GM23338 (cell line): ENCODE results near the gene AP1S3. TPM values are rescaled to one million over a fixed set of nuclear protein-coding genes. Genes with fewer than 3 reads are reported as not detected.

Experiments used
- ATAC-seq: fragments of 200-7000 bp; cut with Tn5 transposase; 3 replicates; pipeline ENCODE4 v1.9.1; 2020
- DNase-seq: peaks from one replicate; pipeline ENCODE4 v3.0.0-alpha.2; 2015; ENCODE audit warnings: low spot score
- H2AFZ ChIP-seq: fragments of 200-600 bp; sonication (generic); 2 replicates; pipeline ENCODE4 v1.8.0; 2016; ENCODE audit warnings: antibody characterized with exemption, mild to moderate bottlenecking, moderate library complexity
- H3F3A ChIP-seq: fragments of 200-600 bp; sonication (generic); replicated peaks from 2 replicates; pipeline ENCODE4 v1.8.0; 2017; ENCODE audit warnings: antibody characterized with exemption, mixed run types, low read depth
- H3K27ac ChIP-seq: fragments of 200-600 bp; sonication (generic); 2 replicates; pipeline ENCODE4 v1.6.1; 2016; ENCODE audit warnings: low read depth
- H3K27me3 ChIP-seq: fragments of 200-600 bp; sonication (generic); 2 replicates; pipeline ENCODE4 v1.8.0; 2016; ENCODE audit warnings: mild to moderate bottlenecking, mixed run types, moderate library complexity; ENCODE audit not compliant: insufficient read depth
- H3K36me3 ChIP-seq: fragments of 200-600 bp; sonication (generic); 2 replicates; pipeline ENCODE4 v1.8.0; 2016; ENCODE audit warnings: mild to moderate bottlenecking; ENCODE audit not compliant: insufficient read depth
- H3K4me1 ChIP-seq: fragments of 200-600 bp; sonication (generic); 2 replicates; pipeline ENCODE4 v1.8.0; 2016; ENCODE audit warnings: mild to moderate bottlenecking, moderate library complexity; ENCODE audit not compliant: insufficient read depth
- H3K4me2 ChIP-seq: fragments of 200-600 bp; sonication (generic); 2 replicates; pipeline ENCODE4 v1.7.1; 2017; ENCODE audit warnings: mixed run types
- H3K4me3 ChIP-seq: fragments of 200-600 bp; sonication (generic); 2 replicates; pipeline ENCODE4 v1.6.1; 2016; ENCODE audit warnings: mixed run types
- H3K79me2 ChIP-seq: fragments of 200-600 bp; sonication (generic); replicated peaks from 2 replicates; pipeline ENCODE4 v1.8.0; 2017; ENCODE audit warnings: mild to moderate bottlenecking; ENCODE audit not compliant: insufficient read depth
- H3K9me2 ChIP-seq: fragments of 200-600 bp; sonication (generic); 2 replicates; pipeline ENCODE4 v1.8.0; 2017; ENCODE audit not compliant: insufficient read depth
- H4K20me1 ChIP-seq: fragments of 200-600 bp; sonication (generic); replicated peaks from 2 replicates; pipeline ENCODE4 v1.8.0; 2017; ENCODE audit warnings: mild to moderate bottlenecking; ENCODE audit not compliant: insufficient read depth
- H3K27ac Mint-ChIP-seq: 2 replicates; pipeline ENCODE4 v1.8.0; 2020; ENCODE audit warnings: inconsistent platforms, mild to moderate bottlenecking, moderate library complexity, mixed read lengths
- H3K27me3 Mint-ChIP-seq: 3 replicates; pipeline ENCODE4 v1.8.0; 2022; ENCODE audit warnings: low read depth, mild to moderate bottlenecking, moderate library complexity, mixed read lengths, inconsistent platforms; ENCODE audit not compliant: insufficient read depth, poor library complexity
- H3K36me3 Mint-ChIP-seq: 3 replicates; pipeline ENCODE4 v1.8.0; 2021; ENCODE audit warnings: low read depth, mild to moderate bottlenecking, inconsistent platforms, moderate library complexity, mixed read lengths
- H3K4me1 Mint-ChIP-seq: 3 replicates; pipeline ENCODE4 v1.8.0; 2020; ENCODE audit warnings: mild to moderate bottlenecking, inconsistent platforms, mixed read lengths
- H3K4me3 Mint-ChIP-seq: 3 replicates; pipeline ENCODE4 v1.8.0; 2021; ENCODE audit warnings: moderate library complexity, mild to moderate bottlenecking, inconsistent platforms, mixed read lengths
- H3K9me3 Mint-ChIP-seq: 3 replicates; pipeline ENCODE4 v1.8.0; 2020; ENCODE audit warnings: moderate library complexity, mild to moderate bottlenecking, inconsistent platforms, mixed read lengths
- CREB1 ChIP-seq: fragments of 250-450 bp; sonication (Bioruptor Pico); IDR thresholded peaks from 2 replicates; pipeline ENCODE4 v1.5.0; 2020; ENCODE audit warnings: low read depth, mild to moderate bottlenecking, moderate library complexity
- EZH2 ChIP-seq: fragments of 200-600 bp; sonication (generic); IDR thresholded peaks from one replicate; pipeline ENCODE4 v1.8.0; 2017; ENCODE audit warnings: antibody characterized with exemption, mild to moderate bottlenecking, low read depth; ENCODE audit not compliant: unreplicated experiment
- EZH2phosphoT487 ChIP-seq: fragments of 200-600 bp; sonication (generic); IDR thresholded peaks from one replicate; pipeline ENCODE4 v1.8.1; 2018; ENCODE audit warnings: antibody characterized with exemption; ENCODE audit not compliant: unreplicated experiment
- JUNB ChIP-seq: IDR thresholded peaks from one replicate; pipeline ENCODE4 v1.6.1; 2016; ENCODE audit warnings: antibody characterized with exemption; ENCODE audit not compliant: unreplicated experiment
- NANOG ChIP-seq: IDR thresholded peaks from 2 replicates; pipeline ENCODE4 v1.6.1; 2016; ENCODE audit warnings: antibody characterized with exemption, borderline replicate concordance
- POLR2AphosphoS5 ChIP-seq: IDR thresholded peaks from 2 replicates; pipeline ENCODE4 v1.6.1; 2016; ENCODE audit warnings: antibody characterized with exemption, low read depth
- STAT1 ChIP-seq: IDR thresholded peaks from one replicate; pipeline ENCODE4 v1.6.1; 2016; ENCODE audit warnings: antibody characterized with exemption; ENCODE audit not compliant: unreplicated experiment
- ZNF114 ChIP-seq: fragments of 250-450 bp; sonication (Bioruptor Pico); IDR thresholded peaks from 2 replicates; pipeline ENCODE4 v1.5.0; 2020; ENCODE audit warnings: mild to moderate bottlenecking, moderate library complexity
- ZNF331 ChIP-seq: fragments of 250-450 bp; sonication (Bioruptor Pico); IDR thresholded peaks from 2 replicates; pipeline ENCODE4 v1.5.0; 2020; ENCODE audit warnings: low read depth, mild to moderate bottlenecking, moderate library complexity
- polyA plus RNA-seq: library from polyadenylated mRNA; unstranded; fragments of >200 nt; fragmentation: Nextera tagmentation; extraction: Ambion mirVana; gene quantifications from 2 replicates; pipeline ENCODE4 v1.2.1, GENCODE V29; 2016
- total RNA-seq: library from RNA; depleted of rRNA; stranded (reverse); fragments of >200 nt; shearing (Covaris generic); gene quantifications from 2 replicates; pipeline ENCODE4 v1.2.3, GENCODE V29; 2014
- TF ChIP-seq, protein P1 (sequence below): IDR thresholded peaks from 2 replicates; pipeline ENCODE4 v1.6.1; 2016; ENCODE audit warnings: antibody characterized with exemption
- TF ChIP-seq, protein P2 (sequence below), 2 experiments: fragments of 200-600 bp in 1 of 2; sonication (generic) in 1 of 2; conservative IDR thresholded peaks; 2 replicates each; pipeline versions ENCODE4 v1.5.1 to v1.6.1; 2016 to 2017; ENCODE audit warnings: antibody characterized with exemption in 2 of 2, low read depth in 2 of 2, mild to moderate bottlenecking in 2 of 2, moderate library complexity in 1 of 2
- TF ChIP-seq, protein P3 (sequence below): fragments of 250-450 bp; sonication (Bioruptor Pico); IDR thresholded peaks from 2 replicates; pipeline ENCODE4 v1.5.0; 2020; ENCODE audit warnings: mild to moderate bottlenecking, moderate library complexity
- TF ChIP-seq, protein P4 (sequence below): IDR thresholded peaks from one replicate; pipeline ENCODE4 v1.6.1; 2018; ENCODE audit warnings: antibody characterized with exemption; ENCODE audit not compliant: unreplicated experiment

The AP1S3 gene
- total and polyA plus RNA-seq, 2 experiments from 2014 or later, result 8.8 to 25.5 TPM

DNA sequence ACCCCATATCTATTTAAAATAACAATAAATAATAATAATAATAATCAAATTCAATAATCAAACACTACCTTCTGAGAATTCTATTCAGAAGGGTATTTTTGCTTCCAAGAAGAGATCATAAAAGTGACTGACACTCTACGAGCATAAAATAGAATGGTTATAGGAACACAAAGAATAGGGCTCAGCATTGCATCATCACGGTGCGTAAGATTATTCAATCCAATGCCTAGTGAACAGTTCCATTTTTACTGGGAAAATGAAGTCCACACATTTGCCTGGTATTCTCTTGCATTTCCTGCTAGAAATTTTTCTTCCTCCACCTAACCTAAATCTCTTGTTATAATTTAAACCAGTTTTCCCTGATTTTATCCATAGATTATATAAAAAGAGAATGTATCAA lies 55.8 kb downstream of the AP1S3 start:
- no peak overlapping the region for H3K4me3 Mint-ChIP-seq
- H3K27me3 Mint-ChIP-seq, result peaks cover 1% of the 10 kb centered on the region

More for the DNA sequence above, 55.8 kb downstream of the AP1S3 start:
- no peaks in the 10 kb centered on the region for H3K36me3 ChIP-seq
- no peak overlapping the region for H3K4me2 ChIP-seq
- H3K4me1 ChIP-seq, result no peaks in the 10 kb centered on the region
- H3K9me2 ChIP-seq, result no peaks in the 10 kb centered on the region
- H3K27ac ChIP-seq, result no peak overlapping the region
- Mint-ChIP-seq H3K4me1 (peaks cover 13% of the 10 kb centered on the region), H3K36me3 (peaks cover 3% of the 10 kb centered on the region; the same call in 1 of the 3 replicates), H3K9me3 (no peaks in the 10 kb centered on the region), H3K27ac (no peak overlapping the region)
- H3F3A ChIP-seq, result no peaks in the 10 kb centered on the region
- no peak for DNase-seq
- H2AFZ ChIP-seq, result no peak overlapping the region
- 0 out of 2 replicates have a peak, but pooled peaks cover under 1% of the 10 kb centered on the region for H4K20me1 ChIP-seq
- TF ChIP-seq STAT1, result no peak
- TF ChIP-seq, protein P1, sequence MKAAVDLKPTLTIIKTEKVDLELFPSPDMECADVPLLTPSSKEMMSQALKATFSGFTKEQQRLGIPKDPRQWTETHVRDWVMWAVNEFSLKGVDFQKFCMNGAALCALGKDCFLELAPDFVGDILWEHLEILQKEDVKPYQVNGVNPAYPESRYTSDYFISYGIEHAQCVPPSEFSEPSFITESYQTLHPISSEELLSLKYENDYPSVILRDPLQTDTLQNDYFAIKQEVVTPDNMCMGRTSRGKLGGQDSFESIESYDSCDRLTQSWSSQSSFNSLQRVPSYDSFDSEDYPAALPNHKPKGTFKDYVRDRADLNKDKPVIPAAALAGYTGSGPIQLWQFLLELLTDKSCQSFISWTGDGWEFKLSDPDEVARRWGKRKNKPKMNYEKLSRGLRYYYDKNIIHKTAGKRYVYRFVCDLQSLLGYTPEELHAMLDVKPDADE, result no peak
- TF ChIP-seq, protein P2, sequence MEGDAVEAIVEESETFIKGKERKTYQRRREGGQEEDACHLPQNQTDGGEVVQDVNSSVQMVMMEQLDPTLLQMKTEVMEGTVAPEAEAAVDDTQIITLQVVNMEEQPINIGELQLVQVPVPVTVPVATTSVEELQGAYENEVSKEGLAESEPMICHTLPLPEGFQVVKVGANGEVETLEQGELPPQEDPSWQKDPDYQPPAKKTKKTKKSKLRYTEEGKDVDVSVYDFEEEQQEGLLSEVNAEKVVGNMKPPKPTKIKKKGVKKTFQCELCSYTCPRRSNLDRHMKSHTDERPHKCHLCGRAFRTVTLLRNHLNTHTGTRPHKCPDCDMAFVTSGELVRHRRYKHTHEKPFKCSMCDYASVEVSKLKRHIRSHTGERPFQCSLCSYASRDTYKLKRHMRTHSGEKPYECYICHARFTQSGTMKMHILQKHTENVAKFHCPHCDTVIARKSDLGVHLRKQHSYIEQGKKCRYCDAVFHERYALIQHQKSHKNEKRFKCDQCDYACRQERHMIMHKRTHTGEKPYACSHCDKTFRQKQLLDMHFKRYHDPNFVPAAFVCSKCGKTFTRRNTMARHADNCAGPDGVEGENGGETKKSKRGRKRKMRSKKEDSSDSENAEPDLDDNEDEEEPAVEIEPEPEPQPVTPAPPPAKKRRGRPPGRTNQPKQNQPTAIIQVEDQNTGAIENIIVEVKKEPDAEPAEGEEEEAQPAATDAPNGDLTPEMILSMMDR (conservative IDR thresholded peaks at IDR 0.05; ENCODE audit: low read depth in 2 of 2), result no peak
- TF ChIP-seq, protein P3, sequence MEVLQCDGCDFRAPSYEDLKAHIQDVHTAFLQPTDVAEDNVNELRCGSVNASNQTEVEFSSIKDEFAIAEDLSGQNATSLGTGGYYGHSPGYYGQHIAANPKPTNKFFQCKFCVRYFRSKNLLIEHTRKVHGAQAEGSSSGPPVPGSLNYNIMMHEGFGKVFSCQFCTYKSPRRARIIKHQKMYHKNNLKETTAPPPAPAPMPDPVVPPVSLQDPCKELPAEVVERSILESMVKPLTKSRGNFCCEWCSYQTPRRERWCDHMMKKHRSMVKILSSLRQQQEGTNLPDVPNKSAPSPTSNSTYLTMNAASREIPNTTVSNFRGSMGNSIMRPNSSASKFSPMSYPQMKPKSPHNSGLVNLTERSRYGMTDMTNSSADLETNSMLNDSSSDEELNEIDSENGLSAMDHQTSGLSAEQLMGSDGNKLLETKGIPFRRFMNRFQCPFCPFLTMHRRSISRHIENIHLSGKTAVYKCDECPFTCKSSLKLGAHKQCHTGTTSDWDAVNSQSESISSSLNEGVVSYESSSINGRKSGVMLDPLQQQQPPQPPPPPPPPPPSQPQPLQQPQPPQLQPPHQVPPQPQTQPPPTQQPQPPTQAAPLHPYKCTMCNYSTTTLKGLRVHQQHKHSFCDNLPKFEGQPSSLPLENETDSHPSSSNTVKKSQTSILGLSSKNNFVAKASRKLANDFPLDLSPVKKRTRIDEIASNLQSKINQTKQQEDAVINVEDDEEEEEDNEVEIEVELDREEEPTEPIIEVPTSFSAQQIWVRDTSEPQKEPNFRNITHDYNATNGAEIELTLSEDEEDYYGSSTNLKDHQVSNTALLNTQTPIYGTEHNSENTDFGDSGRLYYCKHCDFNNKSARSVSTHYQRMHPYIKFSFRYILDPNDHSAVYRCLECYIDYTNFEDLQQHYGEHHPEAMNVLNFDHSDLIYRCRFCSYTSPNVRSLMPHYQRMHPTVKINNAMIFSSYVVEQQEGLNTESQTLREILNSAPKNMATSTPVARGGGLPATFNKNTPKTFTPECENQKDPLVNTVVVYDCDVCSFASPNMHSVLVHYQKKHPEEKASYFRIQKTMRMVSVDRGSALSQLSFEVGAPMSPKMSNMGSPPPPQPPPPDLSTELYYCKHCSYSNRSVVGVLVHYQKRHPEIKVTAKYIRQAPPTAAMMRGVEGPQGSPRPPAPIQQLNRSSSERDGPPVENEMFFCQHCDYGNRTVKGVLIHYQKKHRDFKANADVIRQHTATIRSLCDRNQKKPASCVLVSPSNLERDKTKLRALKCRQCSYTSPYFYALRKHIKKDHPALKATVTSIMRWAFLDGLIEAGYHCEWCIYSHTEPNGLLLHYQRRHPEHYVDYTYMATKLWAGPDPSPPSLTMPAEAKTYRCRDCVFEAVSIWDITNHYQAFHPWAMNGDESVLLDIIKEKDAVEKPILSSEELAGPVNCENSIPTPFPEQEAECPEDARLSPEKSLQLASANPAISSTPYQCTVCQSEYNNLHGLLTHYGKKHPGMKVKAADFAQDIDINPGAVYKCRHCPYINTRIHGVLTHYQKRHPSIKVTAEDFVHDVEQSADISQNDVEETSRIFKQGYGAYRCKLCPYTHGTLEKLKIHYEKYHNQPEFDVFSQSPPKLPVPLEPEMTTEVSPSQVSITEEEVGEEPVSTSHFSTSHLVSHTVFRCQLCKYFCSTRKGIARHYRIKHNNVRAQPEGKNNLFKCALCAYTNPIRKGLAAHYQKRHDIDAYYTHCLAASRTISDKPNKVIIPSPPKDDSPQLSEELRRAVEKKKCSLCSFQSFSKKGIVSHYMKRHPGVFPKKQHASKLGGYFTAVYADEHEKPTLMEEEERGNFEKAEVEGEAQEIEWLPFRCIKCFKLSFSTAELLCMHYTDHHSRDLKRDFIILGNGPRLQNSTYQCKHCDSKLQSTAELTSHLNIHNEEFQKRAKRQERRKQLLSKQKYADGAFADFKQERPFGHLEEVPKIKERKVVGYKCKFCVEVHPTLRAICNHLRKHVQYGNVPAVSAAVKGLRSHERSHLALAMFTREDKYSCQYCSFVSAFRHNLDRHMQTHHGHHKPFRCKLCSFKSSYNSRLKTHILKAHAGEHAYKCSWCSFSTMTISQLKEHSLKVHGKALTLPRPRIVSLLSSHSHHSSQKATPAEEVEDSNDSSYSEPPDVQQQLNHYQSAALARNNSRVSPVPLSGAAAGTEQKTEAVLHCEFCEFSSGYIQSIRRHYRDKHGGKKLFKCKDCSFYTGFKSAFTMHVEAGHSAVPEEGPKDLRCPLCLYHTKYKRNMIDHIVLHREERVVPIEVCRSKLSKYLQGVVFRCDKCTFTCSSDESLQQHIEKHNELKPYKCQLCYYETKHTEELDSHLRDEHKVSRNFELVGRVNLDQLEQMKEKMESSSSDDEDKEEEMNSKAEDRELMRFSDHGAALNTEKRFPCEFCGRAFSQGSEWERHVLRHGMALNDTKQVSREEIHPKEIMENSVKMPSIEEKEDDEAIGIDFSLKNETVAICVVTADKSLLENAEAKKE, result no peak
- TF ChIP-seq EZH2, result no peak
- TF ChIP-seq EZH2phosphoT487, result no peak
- no peak for TF ChIP-seq POLR2AphosphoS5
- TF ChIP-seq ZNF114 (CRISPR knock-in tag), result no peak
- no peak for TF ChIP-seq JUNB
- TF ChIP-seq, protein P4, sequence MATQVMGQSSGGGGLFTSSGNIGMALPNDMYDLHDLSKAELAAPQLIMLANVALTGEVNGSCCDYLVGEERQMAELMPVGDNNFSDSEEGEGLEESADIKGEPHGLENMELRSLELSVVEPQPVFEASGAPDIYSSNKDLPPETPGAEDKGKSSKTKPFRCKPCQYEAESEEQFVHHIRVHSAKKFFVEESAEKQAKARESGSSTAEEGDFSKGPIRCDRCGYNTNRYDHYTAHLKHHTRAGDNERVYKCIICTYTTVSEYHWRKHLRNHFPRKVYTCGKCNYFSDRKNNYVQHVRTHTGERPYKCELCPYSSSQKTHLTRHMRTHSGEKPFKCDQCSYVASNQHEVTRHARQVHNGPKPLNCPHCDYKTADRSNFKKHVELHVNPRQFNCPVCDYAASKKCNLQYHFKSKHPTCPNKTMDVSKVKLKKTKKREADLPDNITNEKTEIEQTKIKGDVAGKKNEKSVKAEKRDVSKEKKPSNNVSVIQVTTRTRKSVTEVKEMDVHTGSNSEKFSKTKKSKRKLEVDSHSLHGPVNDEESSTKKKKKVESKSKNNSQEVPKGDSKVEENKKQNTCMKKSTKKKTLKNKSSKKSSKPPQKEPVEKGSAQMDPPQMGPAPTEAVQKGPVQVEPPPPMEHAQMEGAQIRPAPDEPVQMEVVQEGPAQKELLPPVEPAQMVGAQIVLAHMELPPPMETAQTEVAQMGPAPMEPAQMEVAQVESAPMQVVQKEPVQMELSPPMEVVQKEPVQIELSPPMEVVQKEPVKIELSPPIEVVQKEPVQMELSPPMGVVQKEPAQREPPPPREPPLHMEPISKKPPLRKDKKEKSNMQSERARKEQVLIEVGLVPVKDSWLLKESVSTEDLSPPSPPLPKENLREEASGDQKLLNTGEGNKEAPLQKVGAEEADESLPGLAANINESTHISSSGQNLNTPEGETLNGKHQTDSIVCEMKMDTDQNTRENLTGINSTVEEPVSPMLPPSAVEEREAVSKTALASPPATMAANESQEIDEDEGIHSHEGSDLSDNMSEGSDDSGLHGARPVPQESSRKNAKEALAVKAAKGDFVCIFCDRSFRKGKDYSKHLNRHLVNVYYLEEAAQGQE, result no peak
- TF ChIP-seq ZNF331 (CRISPR knock-in tag), result no peak
- TF ChIP-seq CREB1 (CRISPR knock-in tag), result no peak
- no peak for TF ChIP-seq NANOG
- H3K4me3 ChIP-seq, result no peak overlapping the region
- no peak for ATAC-seq
- H3K27me3 ChIP-seq, result no peaks in the 10 kb centered on the region
- no peaks in the 10 kb centered on the region for H3K79me2 ChIP-seq
